B cell (primary cell): Measurements from ENCODE around the gene PTPRG. TPM values are rescaled to one million over a fixed set of nuclear protein-coding genes. Genes with fewer than 3 reads are reported as not detected.

Experiments
- ATAC-seq: fragments of 200-7000 bp; cut with Tn5 transposase; one replicate; pipeline ENCODE4 v1.10.0; 2021; ENCODE audit warnings: low read depth, mild to moderate bottlenecking, moderate number of reproducible peaks, moderate library complexity
- CTCF ChIA-PET: fragments of 350-600 bp; sonication (Branson Sonifier 250); formaldehyde crosslinking; loops from one replicate; lab custom pipeline; 2021; ENCODE audit warnings: antibody characterized with exemption, inconsistent platforms; lab: Charles Lee
- POLR2A ChIA-PET: fragments of 350-600 bp; sonication (Branson Sonifier 250); formaldehyde crosslinking; loops from one replicate; lab custom pipeline; 2021; ENCODE audit warnings: antibody characterized with exemption; lab: Charles Lee
- DNase-seq: peaks from one replicate; pipeline ENCODE4 v3.0.0; 2013
- H2AFZ ChIP-seq: 2 replicates; pipeline ENCODE4 v1.6.1; 2012; ENCODE audit warnings: mild to moderate bottlenecking, low read depth, low read length; ENCODE audit not compliant: insufficient read depth, poor library complexity, severe bottlenecking
- H3K27ac ChIP-seq, 2 donors: 1 replicate in 1 of 2; 2 replicates in 1 of 2; pipeline ENCODE4 v1.5.1; 2012 to 2013; ENCODE audit warnings: low read length in 2 of 2, mild to moderate bottlenecking in 2 of 2, moderate library complexity in 1 of 2
- H3K27me3 ChIP-seq, 4 experiments: fragments of 200-600 bp in 1 of 4; sonication (generic) in 1 of 4; replicated peaks in 1 of 4; 1 replicate in 2 of 4; 2 replicates in 2 of 4; pipeline versions ENCODE4 v1.6.1 to v1.7.0; 2013 to 2016; ENCODE audit warnings: low read length in 3 of 4, mild to moderate bottlenecking in 2 of 4, mixed read lengths in 1 of 4, moderate library complexity in 1 of 4; ENCODE audit not compliant: insufficient read depth in 4 of 4, control insufficient read depth in 3 of 4; ENCODE audit errors: control extremely low read depth in 1 of 4
- H3K36me3 ChIP-seq, 2 experiments: replicated peaks in 1 of 2; 1 replicate in 1 of 2; 2 replicates in 1 of 2; pipeline versions ENCODE4 v1.6.1 to v1.7.1; 2013; ENCODE audit warnings: low read length in 1 of 2; ENCODE audit not compliant: insufficient read depth in 2 of 2, control insufficient read depth in 1 of 2; ENCODE audit errors: control extremely low read depth in 1 of 2, extremely low read depth in 1 of 2
- H3K4me1 ChIP-seq, 2 donors: fragments of 200-600 bp in 1 of 2; sonication (generic) in 1 of 2; 1 replicate in 1 of 2; 2 replicates in 1 of 2; pipeline versions ENCODE4 v1.5.1 to v1.6.1; 2013 to 2017; ENCODE audit warnings: low read length in 2 of 2; ENCODE audit not compliant: control insufficient read depth in 2 of 2, insufficient read depth in 2 of 2
- H3K4me2 ChIP-seq: replicated peaks from 2 replicates; pipeline ENCODE3; 2012; ENCODE audit warnings: mild to moderate bottlenecking, low read depth, low read length; ENCODE audit not compliant: poor library complexity, severe bottlenecking
- H3K4me3 ChIP-seq, 5 experiments: fragments of 200-600 bp in 1 of 5; sonication (generic) in 1 of 5; 1 replicate in 3 of 5; 2 replicates in 2 of 5; pipeline versions ENCODE4 v1.5.1 to v1.7.0; 2011 to 2016; ENCODE audit warnings: low read length in 4 of 5, mild to moderate bottlenecking in 4 of 5, low read depth in 2 of 5, control low read depth in 1 of 5, moderate library complexity in 1 of 5; ENCODE audit not compliant: insufficient read depth in 1 of 5; ENCODE audit errors: control extremely low read depth in 1 of 5, extremely low read depth in 1 of 5
- H3K79me2 ChIP-seq: fragments of 200-600 bp; sonication (generic); one replicate; pipeline ENCODE4 v1.6.0; 2016; ENCODE audit warnings: low read length; ENCODE audit not compliant: control insufficient read depth, insufficient read depth
- H3K9ac ChIP-seq: fragments of 200-600 bp; sonication (generic); 2 replicates; pipeline ENCODE4 v1.6.1; 2017; ENCODE audit warnings: mild to moderate bottlenecking, low read length, moderate library complexity
- H3K9me3 ChIP-seq, 3 donors: one replicate each; pipeline versions ENCODE4 v1.6.1 to v1.7.1; 2013; ENCODE audit warnings: low read length in 2 of 3; ENCODE audit not compliant: control insufficient read depth in 2 of 3, insufficient read depth in 1 of 3; ENCODE audit errors: control extremely low read depth in 1 of 3
- H4K20me1 ChIP-seq: 2 replicates; pipeline ENCODE4 v1.6.0; 2012; ENCODE audit warnings: mild to moderate bottlenecking, low read length; ENCODE audit not compliant: insufficient read depth, control insufficient read depth, poor library complexity, severe bottlenecking
- H3K27ac Mint-ChIP-seq: one replicate; pipeline ENCODE4 v1.8.0; 2021; ENCODE audit warnings: mixed read lengths
- H3K27me3 Mint-ChIP-seq: one replicate; pipeline ENCODE4 v1.8.0; 2021; ENCODE audit warnings: mixed read lengths
- H3K4me1 Mint-ChIP-seq: one replicate; pipeline ENCODE4 v1.8.0; 2021; ENCODE audit warnings: mixed read lengths
- H3K4me3 Mint-ChIP-seq: one replicate; pipeline ENCODE4 v1.8.0; 2021; ENCODE audit warnings: mixed read lengths
- H3K9me3 Mint-ChIP-seq: one replicate; pipeline ENCODE4 v1.8.0; 2022; ENCODE audit warnings: mixed read lengths; ENCODE audit not compliant: insufficient read depth
- CTCF ChIP-seq: fragments of 200-600 bp; IDR thresholded peaks from one replicate; pipeline ENCODE4 v1.8.0; 2022; ENCODE audit warnings: antibody characterized with exemption, mild to moderate bottlenecking
- EZH2 ChIP-seq: IDR thresholded peaks from 2 replicates; pipeline ENCODE4 v1.6.1; 2012; ENCODE audit warnings: borderline replicate concordance, low read depth, mild to moderate bottlenecking, moderate library complexity, low read length; ENCODE audit not compliant: insufficient read depth, poor library complexity, severe bottlenecking
- WGBS: methylation state at CpG from one replicate; pipeline ENCODE4 v1.1.5; 2013; ENCODE audit warnings: missing lambda C conversion rate; ENCODE audit not compliant: insufficient coverage; 5-methylcytosine and 5-hydroxymethylcytosine counted together
- intact Hi-C: fragments of 100-400 bp; cut with micrococcal nuclease; formaldehyde crosslinking; loops from one replicate; pipeline ENCODE4 v1.10.0; 2022
- polyA plus RNA-seq: library from polyadenylated mRNA; depleted of rRNA; stranded (reverse); fragments of >200 nt; gene quantifications from 2 replicates; pipeline ENCODE4 v1.2.3, GENCODE V29; 2012
- total RNA-seq, 2 donors: library from RNA; stranded (reverse); fragments of 120-200 nt in 1 of 2; gene quantifications; 1 replicate in 1 of 2; 2 replicates in 1 of 2; pipeline versions ENCODE4 v1.2.3 to v1.2.4, GENCODE V29; 2013 to 2022

The PTPRG gene
- total and polyA plus RNA-seq, 2 donors (not counting 1 experiment from before 2014, with no cell fraction given) = 0.12 to 1.3 TPM

- TF ChIP-seq CTCF (no peak), EZH2 (no peak)
- Histone ChIP-seq H3K9me3 (no peaks in the 10 kb centered on the region), H4K20me1 (no peaks in the 10 kb centered on the region), H3K4me1 (no peaks in the 10 kb centered on the region), H3K4me3 (no peak overlapping the region), H3K27ac (no peak overlapping the region), H2AFZ (no peak overlapping the region), H3K4me2 (no peak overlapping the region), H3K27me3 (no peaks in the 10 kb centered on the region), H3K9ac (no peak overlapping the region), H3K79me2 (no peaks in the 10 kb centered on the region), H3K36me3 (no peaks in the 10 kb centered on the region)
- Mint-ChIP-seq H3K4me3 (no peak overlapping the region), H3K27ac (no peak overlapping the region), H3K27me3 (no peaks in the 10 kb centered on the region), H3K4me1 (no peaks in the 10 kb centered on the region), H3K9me3 (no peaks in the 10 kb centered on the region)
- ChIA-PET CTCF (no interaction called here), POLR2A (no interaction called here)
- no peak for ATAC-seq
- intact Hi-C loops = no loop called here
- DNase-seq = no peak
- 100% methylated on average over 1 of the region's 11 CpGs for WGBS
Measured at GRCh38 chr3:61875046-61875844, 313.9 kb downstream of the PTPRG start.

GRCh38 chr3:61875976-61876671 lies 314.8 kb downstream of the PTPRG start:
- POLR2A ChIA-PET = no interaction called here
- H3K4me1 Mint-ChIP-seq = no peaks in the 10 kb centered on the region
- TF ChIP-seq EZH2 (no peak), CTCF (no peak)

More at GRCh38 chr3:61875976-61876671, 314.8 kb downstream of the PTPRG start:
- H3K4me2 ChIP-seq = no peak overlapping the region
- ATAC-seq (no peak), DNase-seq (no peak)
- H3K27ac Mint-ChIP-seq = no peak overlapping the region
- no peaks in the 10 kb centered on the region for H3K4me1 ChIP-seq
- no peaks in the 10 kb centered on the region for H4K20me1 ChIP-seq
- H3K9me3 ChIP-seq = no peaks in the 10 kb centered on the region
- H3K9me3 Mint-ChIP-seq = no peaks in the 10 kb centered on the region
- no peak overlapping the region for H3K4me3 ChIP-seq
- no peaks in the 10 kb centered on the region for H3K36me3 ChIP-seq
- no peak overlapping the region for H3K9ac ChIP-seq
- H2AFZ ChIP-seq = no peak overlapping the region
- intact Hi-C loops = no loop called here
- H3K79me2 ChIP-seq = no peaks in the 10 kb centered on the region
- no peaks in the 10 kb centered on the region for H3K27me3 Mint-ChIP-seq
- H3K27ac ChIP-seq = no peak overlapping the region
- H3K27me3 ChIP-seq = no peaks in the 10 kb centered on the region
- CTCF ChIA-PET = no interaction called here
- H3K4me3 Mint-ChIP-seq = no peak overlapping the region
- WGBS = 80% methylated on average over 1 of the region's 4 CpGs
